Neural cell (in vitro differentiated cells): ENCODE data around the gene SLC24A3.

Experiments
- CTCF ChIP-seq: fragments of 450-650 bp; IDR thresholded peaks from 2 replicates; pipeline ENCODE4 v1.5.1; 2014; ENCODE audit warnings: antibody characterized with exemption, mild to moderate bottlenecking, moderate library complexity; ENCODE audit not compliant: poor library complexity, severe bottlenecking
- EP300 ChIP-seq: fragments of 450-650 bp; conservative IDR thresholded peaks from 2 replicates; pipeline ENCODE4 v1.6.1; 2014; ENCODE audit warnings: antibody characterized with exemption, mild to moderate bottlenecking, moderate library complexity; ENCODE audit not compliant: poor library complexity, severe bottlenecking
- EZH2 ChIP-seq: fragments of 200-600, 300-800 bp; shearing (Covaris generic), sonication (generic); IDR thresholded peaks from 2 replicates; pipeline ENCODE4 v1.6.1; 2014; ENCODE audit warnings: antibody characterized with exemption, low read length, borderline replicate concordance, mild to moderate bottlenecking; ENCODE audit not compliant: insufficient read depth, poor library complexity, severe bottlenecking
- MXI1 ChIP-seq: fragments of 450-650 bp; conservative IDR thresholded peaks from 2 replicates; pipeline ENCODE4 v1.6.1; 2014; ENCODE audit warnings: antibody characterized with exemption, mild to moderate bottlenecking; ENCODE audit not compliant: poor library complexity, severe bottlenecking
- POLR2AphosphoS5 ChIP-seq: IDR thresholded peaks from 2 replicates; pipeline ENCODE4 v1.6.1; 2012
- RAD21 ChIP-seq: fragments of 450-650 bp; conservative IDR thresholded peaks from 2 replicates; pipeline ENCODE4 v1.6.1; 2014; ENCODE audit warnings: antibody characterized with exemption, mild to moderate bottlenecking, moderate library complexity
- SMC3 ChIP-seq: fragments of 450-650 bp; conservative IDR thresholded peaks from 2 replicates; pipeline ENCODE4 v1.6.1; 2014; ENCODE audit warnings: antibody characterized with exemption, mild to moderate bottlenecking, moderate library complexity; ENCODE audit not compliant: poor library complexity
- TAF1 ChIP-seq: IDR thresholded peaks from 2 replicates; pipeline ENCODE4 v1.6.1; 2012; ENCODE audit warnings: low read depth
- TF ChIP-seq, protein P1 (sequence below): IDR thresholded peaks from 2 replicates; pipeline ENCODE4 v1.6.1; 2012; ENCODE audit warnings: borderline replicate concordance

DNA sequence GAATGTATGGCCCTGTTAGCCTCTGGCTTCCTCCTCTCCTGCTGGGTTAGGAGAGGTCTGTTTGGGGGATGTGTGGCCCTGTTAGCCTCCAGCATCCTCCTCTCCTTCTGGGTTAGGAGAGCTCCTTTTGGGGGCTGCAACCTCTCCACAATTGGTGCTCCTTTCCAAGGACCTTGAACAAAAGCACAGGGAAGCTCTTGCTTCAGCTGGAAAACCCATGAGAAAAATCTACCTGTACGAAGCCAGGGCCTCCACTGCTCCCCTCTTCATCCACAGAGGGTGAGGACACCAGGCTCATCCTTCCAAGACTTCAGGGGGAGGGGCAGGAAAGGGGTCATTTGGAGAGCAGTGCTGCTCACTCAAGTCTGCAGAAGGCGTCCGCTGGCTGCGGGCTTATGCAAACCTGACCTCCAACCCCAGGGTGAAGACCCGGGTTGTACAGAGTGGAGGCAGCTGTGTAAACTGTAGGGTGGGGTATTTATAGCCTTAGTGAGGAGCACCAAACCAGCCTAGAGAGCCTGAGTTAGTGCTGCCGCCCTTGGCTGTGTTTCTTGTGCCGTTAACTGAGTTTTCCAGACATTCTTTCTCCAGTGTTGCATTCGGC lies 62.1 kb downstream of the SLC24A3 start:
- no peak for TF ChIP-seq CTCF
- no peak for TF ChIP-seq RAD21
- TF ChIP-seq EZH2, result no peak
- no peak for TF ChIP-seq POLR2AphosphoS5
- TF ChIP-seq MXI1, result no peak
- TF ChIP-seq EP300, result no peak
- TF ChIP-seq TAF1, result no peak
- TF ChIP-seq, protein P1, sequence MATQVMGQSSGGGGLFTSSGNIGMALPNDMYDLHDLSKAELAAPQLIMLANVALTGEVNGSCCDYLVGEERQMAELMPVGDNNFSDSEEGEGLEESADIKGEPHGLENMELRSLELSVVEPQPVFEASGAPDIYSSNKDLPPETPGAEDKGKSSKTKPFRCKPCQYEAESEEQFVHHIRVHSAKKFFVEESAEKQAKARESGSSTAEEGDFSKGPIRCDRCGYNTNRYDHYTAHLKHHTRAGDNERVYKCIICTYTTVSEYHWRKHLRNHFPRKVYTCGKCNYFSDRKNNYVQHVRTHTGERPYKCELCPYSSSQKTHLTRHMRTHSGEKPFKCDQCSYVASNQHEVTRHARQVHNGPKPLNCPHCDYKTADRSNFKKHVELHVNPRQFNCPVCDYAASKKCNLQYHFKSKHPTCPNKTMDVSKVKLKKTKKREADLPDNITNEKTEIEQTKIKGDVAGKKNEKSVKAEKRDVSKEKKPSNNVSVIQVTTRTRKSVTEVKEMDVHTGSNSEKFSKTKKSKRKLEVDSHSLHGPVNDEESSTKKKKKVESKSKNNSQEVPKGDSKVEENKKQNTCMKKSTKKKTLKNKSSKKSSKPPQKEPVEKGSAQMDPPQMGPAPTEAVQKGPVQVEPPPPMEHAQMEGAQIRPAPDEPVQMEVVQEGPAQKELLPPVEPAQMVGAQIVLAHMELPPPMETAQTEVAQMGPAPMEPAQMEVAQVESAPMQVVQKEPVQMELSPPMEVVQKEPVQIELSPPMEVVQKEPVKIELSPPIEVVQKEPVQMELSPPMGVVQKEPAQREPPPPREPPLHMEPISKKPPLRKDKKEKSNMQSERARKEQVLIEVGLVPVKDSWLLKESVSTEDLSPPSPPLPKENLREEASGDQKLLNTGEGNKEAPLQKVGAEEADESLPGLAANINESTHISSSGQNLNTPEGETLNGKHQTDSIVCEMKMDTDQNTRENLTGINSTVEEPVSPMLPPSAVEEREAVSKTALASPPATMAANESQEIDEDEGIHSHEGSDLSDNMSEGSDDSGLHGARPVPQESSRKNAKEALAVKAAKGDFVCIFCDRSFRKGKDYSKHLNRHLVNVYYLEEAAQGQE, result no peak
- no peak for TF ChIP-seq SMC3
